ENCODE data around the gene TBC1D22B. TPM values are rescaled to one million over a fixed set of nuclear protein-coding genes. Genes with fewer than 3 reads are reported as not detected.

The TBC1D22B gene
- total RNA-seq, 1 donor from 2014 or later = 4.7 TPM

GRCh38 chr6:37282371-37282770 is 24.8 kb downstream of the TBC1D22B start:
- H3K4me3 ChIP-seq (ENCODE audit: low read depth, low read length) = no peak overlapping the region
- TF ChIP-seq CTCF (IDR thresholded peaks at IDR 0.05; ENCODE audit: insufficient read depth, low read length, severe bottlenecking) = no peak
- H3K36me3 ChIP-seq (ENCODE audit: control insufficient read depth, insufficient read depth, low read length) = peaks cover 9% of the 10 kb centered on the region
- no peak for DNase-seq (ENCODE audit: low read depth)
- FAIRE-seq = no peak
- H3K27me3 ChIP-seq (ENCODE audit: control insufficient read depth, insufficient read depth, low read length) = no peaks in the 10 kb centered on the region

GRCh38 chr6:37283268-37283667 is 25.7 kb downstream of the TBC1D22B start:
- DNase-seq (ENCODE audit: low read depth) (no peak), FAIRE-seq (no peak)
- no peak overlapping the region for H3K4me3 ChIP-seq (ENCODE audit: low read depth, low read length)
- H3K27me3 ChIP-seq (ENCODE audit: control insufficient read depth, insufficient read depth, low read length) = no peaks in the 10 kb centered on the region
- TF ChIP-seq CTCF (IDR thresholded peaks at IDR 0.05; ENCODE audit: insufficient read depth, low read length, severe bottlenecking) = no peak
- peaks cover 9% of the 10 kb centered on the region for H3K36me3 ChIP-seq (ENCODE audit: control insufficient read depth, insufficient read depth, low read length)

GRCh38 chr6:37283671-37284151 is 26.1 kb downstream of the TBC1D22B start:
- peaks cover 9% of the 10 kb centered on the region for H3K36me3 ChIP-seq (ENCODE audit: control insufficient read depth, insufficient read depth, low read length)
- H3K4me3 ChIP-seq (ENCODE audit: low read depth, low read length) = no peak overlapping the region
- TF ChIP-seq CTCF (IDR thresholded peaks at IDR 0.05; ENCODE audit: insufficient read depth, low read length, severe bottlenecking) = no peak
- no peaks in the 10 kb centered on the region for H3K27me3 ChIP-seq (ENCODE audit: control insufficient read depth, insufficient read depth, low read length)
- DNase-seq (ENCODE audit: low read depth) = no peak
- FAIRE-seq = no peak

GRCh38 chr6:37284781-37285180 is 27.2 kb downstream of the TBC1D22B start:
- H3K36me3 ChIP-seq (ENCODE audit: control insufficient read depth, insufficient read depth, low read length) = peaks cover 7% of the 10 kb centered on the region
- no peak overlapping the region for H3K4me3 ChIP-seq (ENCODE audit: low read depth, low read length)
- FAIRE-seq (no peak), DNase-seq (ENCODE audit: low read depth) (no peak)
- H3K27me3 ChIP-seq (ENCODE audit: control insufficient read depth, insufficient read depth, low read length) = no peaks in the 10 kb centered on the region
- TF ChIP-seq CTCF (IDR thresholded peaks at IDR 0.05; ENCODE audit: insufficient read depth, low read length, severe bottlenecking) = no peak

- Histone ChIP-seq H3K36me3 (ENCODE audit: control insufficient read depth, insufficient read depth, low read length) (peaks cover 5% of the 10 kb centered on the region), H3K27me3 (ENCODE audit: control insufficient read depth, insufficient read depth, low read length) (no peaks in the 10 kb centered on the region), H3K4me3 (ENCODE audit: low read depth, low read length) (no peak overlapping the region)
- TF ChIP-seq CTCF (IDR thresholded peaks at IDR 0.05; ENCODE audit: insufficient read depth, low read length, severe bottlenecking) = no peak
- FAIRE-seq = no peak
- no peak for DNase-seq (ENCODE audit: low read depth)
These were observed 28.3 kb downstream of the TBC1D22B start for GRCh38 chr6:37285861-37286311.

GRCh38 chr6:37287519-37288157 is 30.1 kb downstream of the TBC1D22B start:
- no peak overlapping the region for H3K4me3 ChIP-seq (ENCODE audit: low read depth, low read length)
- no peak for TF ChIP-seq CTCF (IDR thresholded peaks at IDR 0.05; ENCODE audit: insufficient read depth, low read length, severe bottlenecking)
- DNase-seq (ENCODE audit: low read depth) = no peak
- FAIRE-seq = no peak
- peaks cover 7% of the 10 kb centered on the region for H3K36me3 ChIP-seq (ENCODE audit: control insufficient read depth, insufficient read depth, low read length)
- no peaks in the 10 kb centered on the region for H3K27me3 ChIP-seq (ENCODE audit: control insufficient read depth, insufficient read depth, low read length)

Data from bronchial epithelial cell (primary cell).